ACC112 (cell line): ENCODE results near the gene UBASH3B.

ENCODE experiments used
- H2AFZ ChIP-seq: fragments of 200-600 bp; sonication (generic); one replicate; pipeline ENCODE4 v1.6.0; 2017; ENCODE audit warnings: antibody characterized with exemption, low read length; ENCODE audit not compliant: unreplicated experiment
- H3K27ac ChIP-seq: fragments of 200-600 bp; sonication (generic); 2 replicates; pipeline ENCODE4 v1.5.1; 2014; ENCODE audit warnings: low read depth, mild to moderate bottlenecking, antibody characterized with exemption, low read length, moderate library complexity
- H3K27me3 ChIP-seq: fragments of 200-600 bp; sonication (generic); 2 replicates; pipeline ENCODE4 v1.6.1; 2014; ENCODE audit warnings: mild to moderate bottlenecking, antibody characterized with exemption, low read length, moderate library complexity, mixed read lengths; ENCODE audit not compliant: insufficient read depth
- H3K36me3 ChIP-seq: fragments of 200-600 bp; sonication (generic); 2 replicates; pipeline ENCODE4 v1.6.1; 2016; ENCODE audit warnings: mild to moderate bottlenecking, antibody characterized with exemption, low read length, moderate library complexity, mixed read lengths; ENCODE audit not compliant: insufficient read depth
- H3K4me1 ChIP-seq: fragments of 200-600 bp; sonication (generic); one replicate; pipeline ENCODE4 v1.6.1; 2016; ENCODE audit warnings: low read length, mixed read lengths; ENCODE audit not compliant: insufficient read depth, unreplicated experiment, control insufficient read depth
- H3K4me3 ChIP-seq: fragments of 200-600 bp; sonication (generic); 2 replicates; pipeline ENCODE4 v1.5.1; 2014; ENCODE audit warnings: mild to moderate bottlenecking, low read depth, low read length
- H3K79me2 ChIP-seq: fragments of 200-600 bp; sonication (generic); one replicate; pipeline ENCODE4 v1.6.0; 2016; ENCODE audit warnings: low read length; ENCODE audit not compliant: control insufficient read depth, unreplicated experiment, insufficient read depth

UBASH3B gene

DNA sequence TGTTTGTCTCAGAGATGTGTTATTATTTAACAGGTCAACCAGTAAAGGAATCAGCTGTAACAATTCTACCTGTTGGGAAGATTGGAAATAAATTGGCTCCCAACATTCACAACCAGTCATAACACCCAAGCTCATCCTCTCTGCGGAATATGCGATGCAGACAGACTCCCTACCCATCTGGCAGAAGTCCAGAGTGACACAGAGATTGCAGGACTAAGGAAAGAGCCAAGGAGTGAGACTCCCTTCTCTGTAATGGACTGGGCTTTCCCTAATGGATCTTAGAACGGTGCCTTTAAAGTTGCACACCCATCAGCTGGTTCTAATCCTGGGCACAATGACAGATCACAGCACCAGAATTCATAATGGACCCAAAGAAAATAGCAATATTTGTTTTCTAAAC lies 27.8 kb upstream of the UBASH3B start:
- Histone ChIP-seq H3K4me3 (no peak overlapping the region), H3K36me3 (no peaks in the 10 kb centered on the region), H3K27me3 (no peaks in the 10 kb centered on the region), H3K27ac (no peak overlapping the region), H3K79me2 (no peaks in the 10 kb centered on the region), H3K4me1 (peaks cover 14% of the 10 kb centered on the region), H2AFZ (no peak overlapping the region)

- Histone ChIP-seq H3K79me2 (no peaks in the 10 kb centered on the region), H3K4me3 (peak overlapping the region; percentile 25; the same call in 1 of the 2 replicates), H2AFZ (peak overlapping the region; percentile 95), H3K27me3 (no peaks in the 10 kb centered on the region), H3K27ac (no peak overlapping the region), H3K36me3 (no peaks in the 10 kb centered on the region), H3K4me1 (peaks cover 14% of the 10 kb centered on the region)
These were observed 26.5 kb upstream of the UBASH3B start for GRCh38 chr11:122628810-122629555.

- Histone ChIP-seq H3K36me3 (no peaks in the 10 kb centered on the region), H3K79me2 (no peaks in the 10 kb centered on the region), H3K4me1 (peaks cover 20% of the 10 kb centered on the region), H3K4me3 (no peak overlapping the region), H3K27ac (peak overlapping the region; percentile 8; the same call in 1 of the 2 replicates), H3K27me3 (no peaks in the 10 kb centered on the region), H2AFZ (no peak overlapping the region)
These were observed 23.2 kb upstream of the UBASH3B start for GRCh38 chr11:122632181-122632824.

- Histone ChIP-seq H3K27me3 (no peaks in the 10 kb centered on the region), H3K27ac (no peak overlapping the region), H3K79me2 (no peaks in the 10 kb centered on the region), H3K4me3 (no peak overlapping the region), H3K36me3 (no peaks in the 10 kb centered on the region), H3K4me1 (peaks cover 20% of the 10 kb centered on the region), H2AFZ (no peak overlapping the region)
These were observed 22.2 kb upstream of the UBASH3B start for GRCh38 chr11:122633219-122633829.

DNA sequence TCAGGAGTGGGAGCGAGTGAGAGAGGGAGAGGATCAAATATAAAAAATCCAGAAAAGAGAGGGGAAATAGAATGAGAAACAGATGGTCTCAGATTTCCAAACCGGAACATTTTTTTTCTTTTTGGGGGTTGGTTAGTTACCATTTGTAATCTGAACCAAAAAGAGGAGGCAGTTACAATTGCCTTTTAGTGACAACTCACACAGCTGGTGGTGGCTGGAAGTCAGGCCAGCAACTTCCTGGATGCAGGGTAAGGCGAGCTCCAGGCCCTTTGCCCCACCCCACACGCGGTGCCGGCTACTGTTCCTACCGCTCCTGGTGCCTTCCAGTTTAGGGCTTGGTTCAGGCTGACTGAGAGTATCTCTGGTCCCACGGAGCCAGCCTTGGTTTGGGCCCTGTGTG lies 21.0 kb upstream of the UBASH3B start:
- Histone ChIP-seq H2AFZ (peak overlapping the region; percentile 49), H3K4me1 (peaks cover 17% of the 10 kb centered on the region)

DNA sequence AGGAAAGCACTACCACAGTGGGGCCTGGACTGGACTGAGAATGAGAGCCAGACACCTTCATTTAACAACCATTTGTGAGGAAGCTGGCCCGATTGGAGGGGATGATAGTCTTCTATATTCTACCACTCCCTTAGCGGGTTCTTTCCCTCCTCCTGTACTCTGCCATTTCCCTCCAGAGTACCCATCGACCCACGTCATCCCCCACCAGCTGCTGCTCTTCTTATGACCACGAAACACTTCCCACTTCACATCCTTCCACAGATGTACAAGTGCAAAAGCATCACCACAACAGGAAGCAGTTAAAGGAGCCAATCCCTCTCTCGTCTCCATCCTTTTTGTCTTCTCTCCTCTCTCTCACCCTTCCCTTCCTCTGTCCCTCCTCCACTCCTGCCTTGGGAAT lies 18.0 kb upstream of the UBASH3B start:
- Histone ChIP-seq H3K36me3 (no peaks in the 10 kb centered on the region), H3K27ac (no peak overlapping the region), H3K4me3 (no peak overlapping the region), H3K27me3 (no peaks in the 10 kb centered on the region), H3K4me1 (peaks cover 12% of the 10 kb centered on the region), H2AFZ (no peak overlapping the region), H3K79me2 (no peaks in the 10 kb centered on the region)

More for the DNA sequence above, 21.0 kb upstream of the UBASH3B start:
- no peak overlapping the region for H3K4me3 ChIP-seq
- H3K27ac ChIP-seq = peak overlapping the region; percentile 32
- H3K27me3 ChIP-seq = no peaks in the 10 kb centered on the region
- H3K36me3 ChIP-seq = no peaks in the 10 kb centered on the region
- H3K79me2 ChIP-seq = no peaks in the 10 kb centered on the region

GRCh38 chr11:122642472-122642922 lies 13.0 kb upstream of the UBASH3B start:
- Histone ChIP-seq H3K4me1 (peaks cover 38% of the 10 kb centered on the region), H3K4me3 (no peak overlapping the region), H3K27me3 (no peaks in the 10 kb centered on the region), H3K79me2 (no peaks in the 10 kb centered on the region), H3K27ac (peak overlapping the region; percentile 95), H3K36me3 (no peaks in the 10 kb centered on the region), H2AFZ (peak overlapping the region; percentile 47)

- Histone ChIP-seq H3K27me3 (no peaks in the 10 kb centered on the region), H3K4me3 (no peak overlapping the region), H2AFZ (peak overlapping the region; percentile 47), H3K79me2 (no peaks in the 10 kb centered on the region), H3K4me1 (peaks cover 43% of the 10 kb centered on the region), H3K36me3 (no peaks in the 10 kb centered on the region), H3K27ac (peak overlapping the region; percentile 95)
These were observed 12.6 kb upstream of the UBASH3B start for GRCh38 chr11:122642971-122643370.

DNA sequence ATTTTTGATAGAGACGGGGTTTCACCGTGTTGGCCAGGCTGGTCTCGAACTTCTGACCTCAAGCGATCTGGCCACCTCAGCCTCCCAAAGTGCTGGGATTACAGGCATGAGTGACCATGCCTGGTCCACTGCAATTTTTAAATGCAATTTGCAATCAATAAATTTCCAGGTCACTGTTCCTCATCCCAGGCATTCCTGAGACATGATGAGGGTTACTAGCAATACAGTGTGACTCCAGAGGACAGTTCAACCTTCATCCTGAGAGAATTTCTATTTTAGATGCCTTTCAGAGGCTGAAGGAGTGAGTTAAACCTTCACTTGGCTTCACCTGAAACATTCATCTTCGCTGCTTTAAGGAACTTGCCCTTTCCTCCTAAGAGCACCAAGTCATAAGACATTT lies 9.7 kb upstream of the UBASH3B start:
- peaks cover 43% of the 10 kb centered on the region for H3K4me1 ChIP-seq
- no peaks in the 10 kb centered on the region for H3K36me3 ChIP-seq
- H2AFZ ChIP-seq = no peak overlapping the region
- no peaks in the 10 kb centered on the region for H3K79me2 ChIP-seq
- H3K27me3 ChIP-seq = no peaks in the 10 kb centered on the region
- no peak overlapping the region for H3K4me3 ChIP-seq
- H3K27ac ChIP-seq = peak overlapping the region; percentile 29

- peak overlapping the region; percentile 49 for H2AFZ ChIP-seq
These were observed 8.8 kb upstream of the UBASH3B start for GRCh38 chr11:122646549-122647340.

More at GRCh38 chr11:122646549-122647340, 8.8 kb upstream of the UBASH3B start:
- Histone ChIP-seq H3K4me3 (no peak overlapping the region), H3K36me3 (no peaks in the 10 kb centered on the region), H3K4me1 (peaks cover 43% of the 10 kb centered on the region), H3K27me3 (no peaks in the 10 kb centered on the region), H3K27ac (peak overlapping the region; percentile 73), H3K79me2 (no peaks in the 10 kb centered on the region)
